DMS153 (cell line): ENCODE measurements around the gene TPBG.
A peak's percentile ranks its signal among the peaks of the same experiment; 100 is the strongest.
"Not testable (repeated sequence)": the region's sequence is repeated elsewhere in the genome, so short reads cannot be mapped to it uniquely, and the experiment has no call there.

Experiments
- DNase-seq: peaks from one replicate; lab custom pipeline; 2025; lab: John Stamatoyannopoulos, UW

Gene TPBG

GRCh38 chr6:82374516-82374915 is 10.9 kb downstream of the TPBG start:
- DNase-seq, result peak; percentile 41

- no peak for DNase-seq
Measured at GRCh38 chr6:82376636-82377035, 13.0 kb downstream of the TPBG start.

GRCh38 chr6:82380566-82381185 is 17.1 kb downstream of the TPBG start:
- DNase-seq, result no peak

GRCh38 chr6:82381278-82381677 is 17.7 kb downstream of the TPBG start:
- no peak for DNase-seq

GRCh38 chr6:82385102-82385501 is 21.5 kb downstream of the TPBG start:
- no peak for DNase-seq

GRCh38 chr6:82385546-82385945 is 21.9 kb downstream of the TPBG start:
- no peak for DNase-seq

GRCh38 chr6:82385961-82386360 is 22.3 kb downstream of the TPBG start:
- DNase-seq, result peak; percentile 88

GRCh38 chr6:82394770-82395169 is 31.2 kb downstream of the TPBG start:
- not testable (repeated sequence) for DNase-seq

GRCh38 chr6:82396964-82397751 is 33.5 kb downstream of the TPBG start:
- DNase-seq, result peak; percentile 23

GRCh38 chr6:82397962-82398692 is 34.5 kb downstream of the TPBG start:
- no peak for DNase-seq

GRCh38 chr6:82408952-82409431 is 45.4 kb downstream of the TPBG start:
- DNase-seq, result no peak

- no peak for DNase-seq
Measured at GRCh38 chr6:82410151-82410648, 46.6 kb downstream of the TPBG start.

- no peak for DNase-seq
Measured at GRCh38 chr6:82413868-82414267, 50.3 kb downstream of the TPBG start.

- no peak for DNase-seq
Measured at GRCh38 chr6:82415820-82416219, 52.2 kb downstream of the TPBG start.

- no peak for DNase-seq
Measured at GRCh38 chr6:82416346-82416745, 52.7 kb downstream of the TPBG start.
